H1 (cell line): ENCODE measurements around the gene INVS. TPM values are rescaled to one million over a fixed set of nuclear protein-coding genes. Genes with fewer than 3 reads are reported as not detected.

ENCODE experiments used
- CTCF ChIA-PET: fragments of 300-600 bp; sonication (Branson Sonifier 250); formaldehyde crosslinking; loops from one replicate; lab custom pipeline; 2021; ENCODE audit not compliant: partially characterized antibody; lab: Charles Lee
- POLR2A ChIA-PET: fragments of 300-600 bp; sonication (Branson Sonifier 250); formaldehyde crosslinking; loops from one replicate; lab custom pipeline; 2021; ENCODE audit warnings: inconsistent platforms; ENCODE audit not compliant: partially characterized antibody; lab: Charles Lee
- DNase-seq, 2 experiments: peaks; one replicate each; pipeline versions ENCODE4 v3.0.0 to v3.0.0-alpha.2; 2010 to 2022; ENCODE audit warnings: low spot score in 2 of 2, low read depth in 1 of 2, mixed read lengths in 1 of 2
- FAIRE-seq: peaks from 2 replicates; lab custom pipeline; 2011; peaks lifted over from hg19 to GRCh38; lab: Jason Lieb, UNC
- H2AFZ ChIP-seq: 2 replicates; pipeline ENCODE4 v1.8.1; 2012; ENCODE audit warnings: low read length, inconsistent platforms
- H2AK5ac ChIP-seq: 2 replicates; pipeline ENCODE4 v1.6.1; 2013; ENCODE audit warnings: low read depth, low read length
- H2BK120ac ChIP-seq: replicated peaks from 2 replicates; pipeline ENCODE3; 2013; ENCODE audit warnings: low read depth, low read length, inconsistent platforms
- H2BK12ac ChIP-seq: 2 replicates; pipeline ENCODE4 v1.6.1; 2013; ENCODE audit warnings: low read depth, low read length
- H2BK15ac ChIP-seq: 2 replicates; pipeline ENCODE4 v1.6.1; 2013; ENCODE audit warnings: low read length
- H2BK20ac ChIP-seq: 2 replicates; pipeline ENCODE4 v1.6.1; 2013; ENCODE audit warnings: low read length
- H2BK5ac ChIP-seq: 2 replicates; pipeline ENCODE4 v1.6.1; 2013; ENCODE audit warnings: low read depth, low read length
- H3K14ac ChIP-seq: 2 replicates; pipeline ENCODE4 v1.6.1; 2013; ENCODE audit warnings: inconsistent platforms; ENCODE audit not compliant: insufficient read length
- H3K18ac ChIP-seq: 2 replicates; pipeline ENCODE4 v1.6.1; 2013; ENCODE audit warnings: low read length; ENCODE audit errors: extremely low read depth
- H3K23ac ChIP-seq: 2 replicates; pipeline ENCODE4 v1.6.1; 2013; ENCODE audit warnings: inconsistent platforms; ENCODE audit not compliant: insufficient read length
- H3K23me2 ChIP-seq: 2 replicates; pipeline ENCODE4 v1.6.1; 2013; ENCODE audit warnings: low read depth, low read length
- H3K27ac ChIP-seq: 2 replicates; pipeline ENCODE4 v1.6.1; 2011; ENCODE audit warnings: low read depth, low read length, inconsistent platforms
- H3K27me3 ChIP-seq, 4 experiments: replicated peaks in 1 of 4; 1 replicate in 1 of 4; 2 replicates in 3 of 4; pipeline versions ENCODE4 v1.6.1 to v1.8.1; 2011 to 2013; ENCODE audit warnings: low read length in 3 of 4, mild to moderate bottlenecking in 3 of 4, inconsistent platforms in 2 of 4, mixed read lengths in 2 of 4, moderate library complexity in 1 of 4; ENCODE audit not compliant: control insufficient read depth in 3 of 4, insufficient read depth in 3 of 4; ENCODE audit errors: extremely low read depth in 1 of 4
- H3K36me3 ChIP-seq, 4 experiments: 2 replicates each; pipeline versions ENCODE4 v1.6.1 to v1.8.1; 2011 to 2013; ENCODE audit warnings: mild to moderate bottlenecking in 4 of 4, low read length in 3 of 4, moderate library complexity in 2 of 4, control low read depth in 1 of 4, inconsistent platforms in 1 of 4; ENCODE audit not compliant: insufficient read depth in 4 of 4, control insufficient read depth in 2 of 4
- H3K4ac ChIP-seq: replicated peaks from 2 replicates; pipeline ENCODE3; 2013; ENCODE audit warnings: low read length, low read depth, mixed read lengths, inconsistent platforms; ENCODE audit not compliant: insufficient read length
- H3K4me1 ChIP-seq, 4 experiments: replicated peaks in 1 of 4; 1 replicate in 1 of 4; 2 replicates in 3 of 4; pipeline versions ENCODE4 v1.6.1 to v1.8.1; 2011 to 2013; ENCODE audit warnings: low read length in 3 of 4, inconsistent platforms in 2 of 4, mixed read lengths in 1 of 4; ENCODE audit not compliant: insufficient read depth in 4 of 4, control insufficient read depth in 3 of 4
- H3K4me2 ChIP-seq, 2 experiments: 2 replicates each; pipeline versions ENCODE4 v1.6.1 to v1.8.1; 2011 to 2013; ENCODE audit warnings: low read depth in 2 of 2, low read length in 2 of 2, control low read depth in 1 of 2, inconsistent platforms in 1 of 2, mild to moderate bottlenecking in 1 of 2; ENCODE audit not compliant: insufficient read depth in 1 of 2
- H3K4me3 ChIP-seq, 4 experiments: fragments of 200-600, 300-600 bp in 1 of 4; sonication (generic), shearing (Covaris generic), sonication (Bioruptor Twin) in 1 of 4; 2 replicates each; pipeline versions ENCODE4 v1.5.1 to v1.8.1; 2011 to 2016; ENCODE audit warnings: low read length in 4 of 4, low read depth in 3 of 4, control low read depth in 2 of 4, inconsistent platforms in 2 of 4, mild to moderate bottlenecking in 2 of 4, mixed read lengths in 1 of 4, moderate library complexity in 1 of 4; ENCODE audit not compliant: insufficient read depth in 2 of 4; ENCODE audit errors: extremely low read depth in 1 of 4
- H3K56ac ChIP-seq: replicated peaks from 2 replicates; pipeline ENCODE3; 2013; ENCODE audit warnings: low read depth, mild to moderate bottlenecking, mixed read lengths, low read length, inconsistent platforms; ENCODE audit not compliant: insufficient read length
- H3K79me1 ChIP-seq: 2 replicates; pipeline ENCODE4 v1.6.1; 2013; ENCODE audit warnings: low read depth, low read length, control low read depth
- H3K79me2 ChIP-seq, 2 experiments: 2 replicates each; pipeline versions ENCODE4 v1.6.1 to v1.8.1; 2012 to 2013; ENCODE audit warnings: low read length in 2 of 2, mild to moderate bottlenecking in 2 of 2, inconsistent platforms in 1 of 2; ENCODE audit not compliant: insufficient read depth in 2 of 2, control insufficient read depth in 1 of 2
- H3K9ac ChIP-seq, 4 experiments: replicated peaks in 1 of 4; 1 replicate in 1 of 4; 2 replicates in 3 of 4; pipeline versions ENCODE4 v1.6.1 to v1.8.1; 2011 to 2013; ENCODE audit warnings: low read depth in 3 of 4, low read length in 3 of 4, control low read depth in 2 of 4, mild to moderate bottlenecking in 2 of 4, moderate library complexity in 2 of 4, inconsistent platforms in 1 of 4; ENCODE audit errors: extremely low read depth in 1 of 4
- H3K9me3 ChIP-seq, 2 experiments: 2 replicates each; pipeline versions ENCODE4 v1.6.1 to v1.8.1; 2012 to 2013; ENCODE audit warnings: mild to moderate bottlenecking in 2 of 2, moderate library complexity in 2 of 2, control low read depth in 1 of 2, inconsistent platforms in 1 of 2, low read depth in 1 of 2, low read length in 1 of 2, mixed read lengths in 1 of 2; ENCODE audit not compliant: insufficient read depth in 2 of 2
- H4K20me1 ChIP-seq, 2 experiments: replicated peaks in 1 of 2; 2 replicates each; pipeline versions ENCODE3 to v1.8.1; 2011 to 2013; ENCODE audit warnings: inconsistent platforms in 2 of 2, low read length in 2 of 2, mild to moderate bottlenecking in 1 of 2; ENCODE audit not compliant: insufficient read depth in 2 of 2, control insufficient read depth in 1 of 2
- H4K5ac ChIP-seq: 2 replicates; pipeline ENCODE4 v1.6.1; 2013; ENCODE audit warnings: low read length, low read depth, mixed read lengths, inconsistent platforms; ENCODE audit not compliant: insufficient read length
- H4K8ac ChIP-seq: 2 replicates; pipeline ENCODE4 v1.8.0; 2013; ENCODE audit warnings: mild to moderate bottlenecking, moderate library complexity, low read length, inconsistent platforms; ENCODE audit not compliant: insufficient read depth; ENCODE audit errors: extremely low read depth
- H4K91ac ChIP-seq: replicated peaks from 2 replicates; pipeline ENCODE3; 2013; ENCODE audit warnings: low read length, mixed read lengths, inconsistent platforms; ENCODE audit not compliant: insufficient read length
- CTCF ChIP-seq, 3 experiments: IDR thresholded peaks; 1 replicate in 2 of 3; 2 replicates in 1 of 3; pipeline versions ENCODE4 v1.5.1 to v1.6.1; 2011; ENCODE audit warnings: low read length in 3 of 3, mild to moderate bottlenecking in 3 of 3, inconsistent platforms in 2 of 3, low read depth in 1 of 3, moderate library complexity in 1 of 3; ENCODE audit not compliant: insufficient read depth in 1 of 3; ENCODE audit errors: control extremely low read depth in 1 of 3
- EZH2 ChIP-seq: fragments of 200-600 bp; sonication (generic); IDR thresholded peaks from 2 replicates; pipeline ENCODE4 v1.7.1; 2012; ENCODE audit warnings: low read depth, mild to moderate bottlenecking, moderate library complexity, low read length, inconsistent platforms; ENCODE audit not compliant: severe bottlenecking
- GABPA ChIP-seq: IDR thresholded peaks from 2 replicates; pipeline ENCODE4 v1.6.1; 2011; ENCODE audit warnings: mild to moderate bottlenecking, low read length, moderate library complexity, borderline replicate concordance; ENCODE audit not compliant: insufficient read depth
- GTF2F1 ChIP-seq: IDR thresholded peaks from 2 replicates; pipeline ENCODE4 v1.6.1; 2012; ENCODE audit warnings: low read depth, low read length, improper control_type of control experiment, borderline replicate concordance
- NANOG ChIP-seq: IDR thresholded peaks from 2 replicates; pipeline ENCODE4 v1.6.1; 2011; ENCODE audit warnings: low read length, low read depth, mild to moderate bottlenecking, inconsistent platforms; ENCODE audit not compliant: insufficient read depth, poor library complexity, severe bottlenecking
- NRF1 ChIP-seq: IDR thresholded peaks from 2 replicates; pipeline ENCODE4 v1.6.1; 2011; ENCODE audit warnings: mild to moderate bottlenecking, low read depth, low read length, improper control_type of control experiment
- POLR2A ChIP-seq, 2 experiments: IDR thresholded peaks; 1 replicate in 1 of 2; 2 replicates in 1 of 2; pipeline ENCODE4 v1.6.1; 2011; ENCODE audit warnings: low read depth in 2 of 2, low read length in 2 of 2, mild to moderate bottlenecking in 2 of 2; ENCODE audit errors: control extremely low read depth in 1 of 2
- RNF2 ChIP-seq: fragments of 200-900, 300-1000 bp; sonication (generic); IDR thresholded peaks from 2 replicates; pipeline ENCODE4 v1.7.1; 2016; ENCODE audit warnings: borderline replicate concordance, low read depth, mild to moderate bottlenecking, antibody characterized with exemption, low read length; ENCODE audit not compliant: poor library complexity, severe bottlenecking; ENCODE audit errors: missing control alignments
- SIRT6 ChIP-seq: IDR thresholded peaks from one replicate; pipeline ENCODE4 v1.7.1; 2012; ENCODE audit warnings: low read length, inconsistent platforms
- SRF ChIP-seq: IDR thresholded peaks from 2 replicates; pipeline ENCODE4 v1.6.1; 2011; ENCODE audit warnings: mild to moderate bottlenecking, low read depth, low read length, moderate library complexity
- TAF1 ChIP-seq: IDR thresholded peaks from 2 replicates; pipeline ENCODE4 v1.6.1; 2011; ENCODE audit warnings: mild to moderate bottlenecking, low read depth, low read length
- TEAD4 ChIP-seq: IDR thresholded peaks from 2 replicates; pipeline ENCODE4 v1.6.1; 2012; ENCODE audit warnings: low read depth, low read length, inconsistent platforms, mixed read lengths
- WGBS, 2 experiments: shearing (Covaris generic) in 1 of 2; methylation state at CpG; one replicate each; pipeline versions ENCODE4 v1.1.6 to v1.1.7; 2013 to 2015; ENCODE audit warnings: low lambda C conversion rate in 2 of 2, mixed read lengths in 2 of 2, inconsistent platforms in 1 of 2, low coverage in 1 of 2, missing lambda C conversion rate in 1 of 2; ENCODE audit not compliant: insufficient replicate concordance in 2 of 2, insufficient coverage in 1 of 2, insufficient read length in 1 of 2; ENCODE audit errors: extremely low coverage in 1 of 2, missing lambda C conversion rate in 1 of 2; 5-methylcytosine and 5-hydroxymethylcytosine counted together
- polyA plus RNA-seq, 7 experiments: library from polyadenylated mRNA; depleted of rRNA in 3 of 7; stranded (reverse) in 5 of 7; unstranded in 2 of 7; fragments of >200 nt in 5 of 7; fragments of 200-250 nt in 2 of 7; gene quantifications; 1 replicate in 5 of 7; 2 replicates in 1 of 7; 4 replicates in 1 of 7; pipeline versions ENCODE4 v1.2.1 to v1.2.3, GENCODE V29; 2011 to 2013; ENCODE audit warnings: missing spikeins in 2 of 7, mixed read lengths in 2 of 7
- total RNA-seq: library from RNA; stranded (reverse); fragmentation: NEBNext Ultra II Directional; extraction: Animal tissue kit (Norgen Biotek cat#: 25700); gene quantifications from 2 replicates; pipeline ENCODE4 v1.2.1, GENCODE V29; 2021

INVS gene
- total and polyA plus RNA-seq, 2 of the 8 experiments (the other 6 are each of a cell fraction or from before 2014, with no cell fraction given), result 4.1 to 6.9 TPM

GRCh38 chr9:100196215-100196614, 97.2 kb downstream of the INVS start:
- H4K20me1 ChIP-seq, result no peaks in the 10 kb centered on the region
- H3K4ac ChIP-seq, result no peak overlapping the region
- H3K9me3 ChIP-seq, result no peaks in the 10 kb centered on the region
- DNase-seq, result no peak
- no peak overlapping the region for H2AK5ac ChIP-seq
- no peak overlapping the region for H2BK120ac ChIP-seq
- H3K79me1 ChIP-seq, result no peaks in the 10 kb centered on the region
- no peaks in the 10 kb centered on the region for H3K27me3 ChIP-seq
- H3K4me1 ChIP-seq, result peaks cover 0 to 2% (median 0%) of the 10 kb centered on the region in 4 experiments; a peak in 1 of 7 replicates
- no peak overlapping the region for H3K4me3 ChIP-seq
- no peaks in the 10 kb centered on the region for H3K79me2 ChIP-seq
- no peak overlapping the region for H2BK20ac ChIP-seq
- FAIRE-seq, result no peak
- no peak overlapping the region for H3K27ac ChIP-seq
- H3K23me2 ChIP-seq, result no peaks in the 10 kb centered on the region
- no peak overlapping the region for H3K14ac ChIP-seq
- H4K8ac ChIP-seq, result no peak overlapping the region
- no peak overlapping the region for H3K23ac ChIP-seq
- no peaks in the 10 kb centered on the region for H3K36me3 ChIP-seq
- no peak overlapping the region for H2AFZ ChIP-seq
- no peak overlapping the region for H3K9ac ChIP-seq
- H3K18ac ChIP-seq, result no peak overlapping the region
- H2BK12ac ChIP-seq, result no peak overlapping the region
- H3K4me2 ChIP-seq, result no peak overlapping the region
- H3K56ac ChIP-seq, result no peak overlapping the region
- no peak overlapping the region for H4K5ac ChIP-seq
- ChIA-PET POLR2A (interaction anchor here (0.8 kb wide), 1 partner anchor 63 kb away, joined by 3 read pairs; no protein-coding TSS in a partner anchor), CTCF (no interaction called here)
- no peak overlapping the region for H2BK15ac ChIP-seq
- H4K91ac ChIP-seq, result no peak overlapping the region
- no peak overlapping the region for H2BK5ac ChIP-seq
- WGBS, 2 experiments, result 76% methylated on average over 3 of the region's 3 CpGs; no CpG with 5 or more reads in 1 of the 2 experiments
- TF ChIP-seq SIRT6 (no peak), GABPA (no peak), CTCF (IDR thresholded peaks at IDR 0.05; ENCODE audit: control extremely low read depth in 1 of 3, insufficient read depth in 1 of 3, low read depth in 1 of 3, low read length in 3 of 3) (no peak), POLR2A (IDR thresholded peaks at IDR 0.05; ENCODE audit: control extremely low read depth in 1 of 2, low read depth in 2 of 2, low read length in 2 of 2) (no peak), SRF (no peak), TAF1 (no peak), TEAD4 (no peak), NRF1 (no peak), NANOG (no peak), RNF2 (no peak), EZH2 (no peak), GTF2F1 (no peak)
